Naive thymus-derived CD4-positive, alpha-beta T cell (primary cell): ENCODE data around the gene TYRO3. TPM values are rescaled to one million over a fixed set of nuclear protein-coding genes. Genes with fewer than 3 reads are reported as not detected.
A peak's percentile ranks its signal among the peaks of the same experiment; 100 is the strongest.

ENCODE experiments used
- ATAC-seq: fragments of 150-1000 bp; cut with Tn5 transposase; 2 replicates; pipeline ENCODE4 v1.10.0; 2021; ENCODE audit warnings: mild to moderate bottlenecking, moderate library complexity
- CTCF ChIA-PET: fragments of 350-600 bp; sonication (Branson Sonifier 250); formaldehyde crosslinking; loops from one replicate; lab custom pipeline; 2021; ENCODE audit warnings: antibody characterized with exemption; lab: Charles Lee
- POLR2A ChIA-PET: fragments of 350-600 bp; sonication (Branson Sonifier 250); formaldehyde crosslinking; loops from one replicate; lab custom pipeline; 2021; ENCODE audit warnings: antibody characterized with exemption, inconsistent platforms; lab: Charles Lee
- DNase-seq, 9 donors: peaks; one replicate each; pipeline versions ENCODE4 v3.0.0 to v3.0.0-alpha.2; 2020 to 2022; ENCODE audit warnings: mixed read lengths in 1 of 9
- H3K27ac ChIP-seq: one replicate; pipeline ENCODE4 v1.7.0; 2013; ENCODE audit warnings: mild to moderate bottlenecking, low read depth, low read length, moderate library complexity
- H3K27me3 ChIP-seq, 2 donors: one replicate each; pipeline ENCODE4 v1.7.0; 2013; ENCODE audit warnings: low read length in 2 of 2, mild to moderate bottlenecking in 2 of 2, moderate library complexity in 2 of 2; ENCODE audit not compliant: control insufficient read depth in 2 of 2, insufficient read depth in 2 of 2
- H3K36me3 ChIP-seq, 3 experiments: 1 replicate in 2 of 3; 2 replicates in 1 of 3; pipeline ENCODE4 v1.7.0; 2013; ENCODE audit warnings: low read length in 3 of 3, mild to moderate bottlenecking in 3 of 3, moderate library complexity in 1 of 3; ENCODE audit not compliant: insufficient read depth in 3 of 3, control insufficient read depth in 2 of 3
- H3K4me1 ChIP-seq, 2 donors: one replicate each; pipeline ENCODE4 v1.7.0; 2013; ENCODE audit warnings: low read length in 2 of 2, mild to moderate bottlenecking in 2 of 2, moderate library complexity in 1 of 2; ENCODE audit not compliant: control insufficient read depth in 2 of 2, insufficient read depth in 2 of 2
- H3K4me3 ChIP-seq: 2 replicates; pipeline ENCODE4 v1.7.0; 2013; ENCODE audit warnings: mild to moderate bottlenecking, low read length
- H3K9me3 ChIP-seq, 3 experiments: 1 replicate in 2 of 3; 2 replicates in 1 of 3; pipeline ENCODE4 v1.7.0; 2013; ENCODE audit warnings: low read length in 3 of 3; ENCODE audit not compliant: control insufficient read depth in 2 of 3
- H3K27ac Mint-ChIP-seq, 9 donors: one replicate each; pipeline ENCODE4 v1.8.0; 2020 to 2022; ENCODE audit warnings: mixed read lengths in 9 of 9, mild to moderate bottlenecking in 8 of 9, moderate library complexity in 5 of 9, inconsistent platforms in 2 of 9
- H3K27me3 Mint-ChIP-seq, 5 donors: one replicate each; pipeline ENCODE4 v1.8.0; 2021 to 2022; ENCODE audit warnings: mixed read lengths in 5 of 5, mild to moderate bottlenecking in 1 of 5
- H3K36me3 Mint-ChIP-seq, 5 donors: one replicate each; pipeline ENCODE4 v1.8.0; 2020 to 2022; ENCODE audit warnings: mixed read lengths in 5 of 5, mild to moderate bottlenecking in 3 of 5, inconsistent platforms in 1 of 5
- H3K4me1 Mint-ChIP-seq, 7 donors: one replicate each; pipeline ENCODE4 v1.8.0; 2020 to 2022; ENCODE audit warnings: mixed read lengths in 7 of 7, mild to moderate bottlenecking in 3 of 7, inconsistent platforms in 1 of 7
- H3K4me3 Mint-ChIP-seq, 10 donors: one replicate each; pipeline ENCODE4 v1.8.0; 2020 to 2022; ENCODE audit warnings: mild to moderate bottlenecking in 10 of 10, mixed read lengths in 10 of 10, moderate library complexity in 6 of 10, inconsistent platforms in 2 of 10
- H3K9me3 Mint-ChIP-seq, 11 donors: one replicate each; pipeline ENCODE4 v1.8.0; 2020 to 2022; ENCODE audit warnings: mixed read lengths in 11 of 11, mild to moderate bottlenecking in 4 of 11, inconsistent platforms in 1 of 11, moderate library complexity in 1 of 11
- intact Hi-C, 2 donors: fragments of 100-400 bp; cut with micrococcal nuclease; formaldehyde crosslinking; loops; one replicate each; pipeline ENCODE4 v1.15.1; 2023
- polyA plus RNA-seq, 2 donors: library from polyadenylated mRNA; unstranded; fragments of 300-500 nt; fragmentation: Illumina TruSeq; gene quantifications; one replicate each; pipeline ENCODE4 v1.2.3, GENCODE V29; 2021
- total RNA-seq, 6 experiments: library from RNA in 5 of 6; stranded (reverse) in 5 of 6; gene quantifications; 1 replicate in 5 of 6; 2 replicates in 1 of 6; pipeline ENCODE4 v1.2.3 and lab custom pipeline; 2021 to 2026

Gene TYRO3
- total and polyA plus RNA-seq, 7 experiments from 2014 or later: 0.24 to 1.4 (median 0.33) TPM; not detected in 3

GRCh38 chr15:41557673-41558399 is 1.2 kb upstream of the TYRO3 start:
- CTCF ChIA-PET: interaction anchor here (0.6 to 1.8 kb wide), 9 partner anchors 10 to 526 kb away, joined by 3 to 9 read pairs (median 4); partner anchors contain the start of gene MAPKBP1
- no peak overlapping the region for H3K27ac ChIP-seq
- no peaks in the 10 kb centered on the region for H3K36me3 ChIP-seq
- H3K4me1 ChIP-seq: peaks cover 15 to 19% of the 10 kb centered on the region in 2 donors
- H3K9me3 ChIP-seq: no peaks in the 10 kb centered on the region
- H3K9me3 Mint-ChIP-seq: no peaks in the 10 kb centered on the region
- intact Hi-C loops: loop anchor here (1.0 to 10.0 kb wide), 17 partner anchors 13 to 499 kb away; partner anchors contain the start of genes RPAP1 (in 2 of the 2), ITPKA (in 1 of the 2), JMJD7 (in 1 of the 2) and MAPKBP1 (in 1 of the 2)
- H3K27me3 Mint-ChIP-seq: peaks cover 0 to 49% (median 19%) of the 10 kb centered on the region in 5 donors
- H3K27me3 ChIP-seq: peaks cover 3 to 6% of the 10 kb centered on the region in 2 donors
- peak overlapping the region; percentile 53 to 95 (median 79) for H3K27ac Mint-ChIP-seq
- POLR2A ChIA-PET: interaction anchor here (1.3 to 1.7 kb wide), 2 partner anchors 14 to 102 kb away, joined by 4 to 10 read pairs; partner anchors contain the start of genes MGA and RPAP1
- ATAC-seq (peak; percentile 87), DNase-seq (peak; percentile 58 to 83 (median 78))
- H3K4me3 Mint-ChIP-seq: peak overlapping the region; percentile 86 to 93 (median 89)
- peaks cover 14 to 24% (median 20%) of the 10 kb centered on the region in 7 donors for H3K4me1 Mint-ChIP-seq
- no peak overlapping the region for H3K4me3 ChIP-seq
- H3K36me3 Mint-ChIP-seq: peaks cover 0 to 1% (median 0%) of the 10 kb centered on the region in 5 donors

- intact Hi-C loops: loop anchor here (2.0 to 10.0 kb wide), 6 partner anchors 15 to 498 kb away; partner anchors contain the start of genes ITPKA (in 1 of the 2), NUSAP1 (in 1 of the 2), OIP5 (in 1 of the 2) and RPAP1 (in 1 of the 2)
Observed at GRCh38 chr15:41559239-41559782, 299 bp downstream of the TYRO3 start.

GRCh38 chr15:41560572-41560874 is 1.5 kb downstream of the TYRO3 start:
- ATAC-seq: no peak
- Mint-ChIP-seq H3K27ac (peak overlapping the region in 1 of 9 donors; percentile 51), H3K4me3 (peak overlapping the region; percentile 6 to 85 (median 70)), H3K27me3 (peaks cover 0 to 52% (median 14%) of the 10 kb centered on the region in 5 donors), H3K9me3 (no peaks in the 10 kb centered on the region), H3K36me3 (peaks cover 0 to 1% (median 0%) of the 10 kb centered on the region in 5 donors), H3K4me1 (peaks cover 11 to 24% (median 15%) of the 10 kb centered on the region in 7 donors)
- POLR2A ChIA-PET: no interaction called here
- intact Hi-C loops: no loop called here
- Histone ChIP-seq H3K4me3 (no peak overlapping the region), H3K4me1 (peaks cover 15 to 19% of the 10 kb centered on the region in 2 donors), H3K9me3 (no peaks in the 10 kb centered on the region), H3K27ac (no peak overlapping the region), H3K27me3 (peaks cover 3 to 6% of the 10 kb centered on the region in 2 donors), H3K36me3 (no peaks in the 10 kb centered on the region)
- DNase-seq: no peak
- CTCF ChIA-PET: no interaction called here

More at GRCh38 chr15:41559239-41559782, 299 bp downstream of the TYRO3 start:
- peak overlapping the region; percentile 51 to 92 (median 78) for H3K4me3 Mint-ChIP-seq
- peaks cover 0 to 56% (median 17%) of the 10 kb centered on the region in 5 donors for H3K27me3 Mint-ChIP-seq
- ATAC-seq: no peak
- ChIA-PET POLR2A (no interaction called here), CTCF (interaction anchor here (1.6 kb wide), 1 partner anchor 345 kb away, joined by 5 read pairs; no protein-coding TSS in a partner anchor)
- H3K4me1 Mint-ChIP-seq: peaks cover 14 to 24% (median 20%) of the 10 kb centered on the region in 7 donors
- Histone ChIP-seq H3K4me1 (peaks cover 15 to 19% of the 10 kb centered on the region in 2 donors), H3K9me3 (no peaks in the 10 kb centered on the region), H3K27me3 (peaks cover 3 to 6% of the 10 kb centered on the region in 2 donors), H3K4me3 (peak overlapping the region; percentile 35), H3K36me3 (no peaks in the 10 kb centered on the region), H3K27ac (no peak overlapping the region)
- no peaks in the 10 kb centered on the region for H3K9me3 Mint-ChIP-seq
- H3K27ac Mint-ChIP-seq: peak overlapping the region in 2 of 9 donors; percentile 51 to 56
- no peak for DNase-seq
- H3K36me3 Mint-ChIP-seq: peaks cover 0 to 1% (median 0%) of the 10 kb centered on the region in 5 donors

GRCh38 chr15:41561104-41561776 is 2.2 kb downstream of the TYRO3 start:
- no peaks in the 10 kb centered on the region for H3K9me3 Mint-ChIP-seq
- peaks cover 11 to 24% (median 15%) of the 10 kb centered on the region in 7 donors for H3K4me1 Mint-ChIP-seq
- H3K27ac Mint-ChIP-seq: peak overlapping the region in 1 of 9 donors; percentile 51
- intact Hi-C loops: no loop called here
- peaks cover 3 to 6% of the 10 kb centered on the region in 2 donors for H3K27me3 ChIP-seq
- CTCF ChIA-PET: no interaction called here
- no peak for ATAC-seq
- no peak overlapping the region for H3K27ac ChIP-seq
- POLR2A ChIA-PET: no interaction called here
- H3K4me3 Mint-ChIP-seq: peak overlapping the region in 5 of 10 donors; percentile 6 to 78 (median 66)
- peaks cover 15 to 19% of the 10 kb centered on the region in 2 donors for H3K4me1 ChIP-seq
- H3K27me3 Mint-ChIP-seq: peaks cover 0 to 46% (median 14%) of the 10 kb centered on the region in 5 donors
- H3K9me3 ChIP-seq: no peaks in the 10 kb centered on the region
- no peak overlapping the region for H3K4me3 ChIP-seq
- H3K36me3 ChIP-seq: no peaks in the 10 kb centered on the region
- DNase-seq: no peak
- H3K36me3 Mint-ChIP-seq: peaks cover 0 to 1% (median 0%) of the 10 kb centered on the region in 5 donors

GRCh38 chr15:41561777-41562145 is 2.7 kb downstream of the TYRO3 start:
- ChIA-PET CTCF (no interaction called here), POLR2A (no interaction called here)
- peaks cover 3 to 6% of the 10 kb centered on the region in 2 donors for H3K27me3 ChIP-seq

GRCh38 chr15:41562244-41562643 is 3.2 kb downstream of the TYRO3 start:
- Histone ChIP-seq H3K9me3 (no peaks in the 10 kb centered on the region), H3K27ac (no peak overlapping the region), H3K27me3 (peaks cover 3 to 6% of the 10 kb centered on the region in 2 donors), H3K4me3 (no peak overlapping the region), H3K36me3 (no peaks in the 10 kb centered on the region), H3K4me1 (peaks cover 15 to 19% of the 10 kb centered on the region in 2 donors)
- DNase-seq (no peak), ATAC-seq (no peak)
- H3K9me3 Mint-ChIP-seq: no peaks in the 10 kb centered on the region
- intact Hi-C loops: no loop called here
- peaks cover 0 to 40% (median 14%) of the 10 kb centered on the region in 5 donors for H3K27me3 Mint-ChIP-seq
- peaks cover 0 to 1% (median 0%) of the 10 kb centered on the region in 5 donors for H3K36me3 Mint-ChIP-seq
- peak overlapping the region in 1 of 10 donors; percentile 68 for H3K4me3 Mint-ChIP-seq
- ChIA-PET CTCF (no interaction called here), POLR2A (no interaction called here)
- H3K4me1 Mint-ChIP-seq: peaks cover 11 to 19% (median 15%) of the 10 kb centered on the region in 7 donors
- no peak overlapping the region for H3K27ac Mint-ChIP-seq

More at GRCh38 chr15:41561777-41562145, 2.7 kb downstream of the TYRO3 start:
- H3K36me3 Mint-ChIP-seq: peaks cover 0 to 1% (median 0%) of the 10 kb centered on the region in 5 donors
- H3K4me1 ChIP-seq: peaks cover 15 to 19% of the 10 kb centered on the region in 2 donors
- H3K4me3 ChIP-seq: no peak overlapping the region
- peaks cover 0 to 41% (median 14%) of the 10 kb centered on the region in 5 donors for H3K27me3 Mint-ChIP-seq
- H3K9me3 Mint-ChIP-seq: no peaks in the 10 kb centered on the region
- H3K9me3 ChIP-seq: no peaks in the 10 kb centered on the region
- no peak for ATAC-seq
- no peak for DNase-seq
- H3K27ac ChIP-seq: no peak overlapping the region
- H3K4me3 Mint-ChIP-seq: no peak overlapping the region
- intact Hi-C loops: no loop called here
- peaks cover 11 to 22% (median 15%) of the 10 kb centered on the region in 7 donors for H3K4me1 Mint-ChIP-seq
- no peaks in the 10 kb centered on the region for H3K36me3 ChIP-seq
- H3K27ac Mint-ChIP-seq: peak overlapping the region in 1 of 9 donors; percentile 36
